ACHN (cell line): Measurements from ENCODE around the gene FMN1.

ENCODE experiments used
- DNase-seq: peaks from one replicate; pipeline ENCODE4 v3.0.0-alpha.2; 2015
- in situ Hi-C: cut with HindIII; loops from 2 replicates; pipeline ENCODE4 v1.10.0; 2017; ENCODE audit warnings: low sequenced_read_pairs, low pct_ligation_motif_present, low pct_unique_long_range_greater_than_20kb

The FMN1 gene

DNA sequence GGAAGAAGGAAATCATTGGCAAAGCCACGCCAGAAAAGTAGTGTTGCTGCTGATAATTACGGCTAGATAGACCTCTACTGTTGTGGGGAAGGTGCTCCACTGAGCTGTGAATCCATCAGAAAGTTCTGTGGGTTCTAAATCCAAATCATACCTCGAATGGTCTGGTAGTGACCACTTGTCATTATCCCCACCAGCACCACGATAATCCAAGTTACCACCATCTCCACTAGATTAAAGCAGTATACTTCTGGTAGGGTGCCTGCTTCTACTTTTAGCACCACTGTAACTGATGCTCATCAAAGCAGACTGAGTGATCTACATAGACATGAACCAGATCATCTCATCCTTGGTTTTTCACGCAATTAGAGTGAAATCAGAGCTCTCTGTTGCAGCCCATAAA is 185.5 kb downstream of the FMN1 start:
- no peak for DNase-seq
- in situ Hi-C loops = no loop called here

DNA sequence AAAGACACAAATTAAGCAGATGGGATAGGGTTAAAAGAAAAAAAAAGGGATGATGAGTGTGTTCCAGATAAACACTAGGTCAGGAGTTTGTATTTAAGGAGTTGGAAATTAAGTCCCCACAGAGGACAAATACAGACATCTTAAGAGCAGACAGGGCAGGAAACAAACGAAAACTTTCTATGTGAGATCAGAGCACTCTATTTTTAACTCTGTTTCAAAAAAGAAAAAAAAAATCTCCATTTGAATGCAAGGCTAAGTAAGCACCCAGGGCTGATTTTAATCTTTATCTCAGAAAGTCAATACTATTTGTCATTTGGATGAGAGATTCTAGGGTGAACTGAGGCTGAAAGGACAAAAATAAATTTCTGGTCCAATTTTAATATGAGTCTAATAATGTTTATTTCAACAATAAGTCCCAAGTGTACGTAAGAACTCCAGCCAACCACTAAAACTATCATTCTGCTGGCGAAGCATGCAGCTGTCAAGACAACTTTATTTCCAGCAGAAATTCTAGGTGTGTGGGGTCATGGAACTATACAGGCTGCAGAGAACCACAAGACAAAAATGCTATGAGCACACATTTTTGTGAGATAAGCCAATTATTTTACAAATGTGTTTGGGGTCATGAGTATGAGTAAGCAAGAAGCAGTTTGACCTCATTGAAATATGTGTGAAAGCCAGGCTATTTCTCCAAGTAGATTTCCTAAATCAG is 186.1 kb downstream of the FMN1 start:
- DNase-seq = no peak
- in situ Hi-C loops = no loop called here

DNA sequence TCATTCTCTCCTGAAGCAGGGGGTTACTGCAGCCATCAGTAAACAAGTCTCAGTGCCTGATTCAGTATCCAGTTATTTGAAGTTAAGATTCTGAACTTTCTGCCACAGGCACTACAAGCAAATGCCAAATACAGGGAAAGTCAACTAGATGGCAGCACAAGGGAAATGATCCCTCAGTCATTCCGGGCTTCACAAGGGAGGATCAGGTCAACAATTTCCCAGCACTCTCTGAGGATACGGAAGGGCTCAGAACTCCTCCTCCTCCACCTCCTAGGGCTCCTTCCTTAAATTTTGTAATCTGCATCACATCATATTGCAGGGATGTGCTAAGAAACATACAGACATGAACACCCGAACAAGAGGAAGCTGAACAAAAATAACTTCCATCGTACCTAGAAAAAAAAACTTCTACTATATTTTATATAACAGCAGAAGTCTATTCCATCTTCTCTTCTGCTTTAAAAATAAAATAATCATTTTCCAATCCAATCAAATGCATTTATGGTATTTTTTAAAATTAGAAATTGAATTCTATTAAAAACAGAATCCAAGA is 187.1 kb downstream of the FMN1 start:
- in situ Hi-C loops = no loop called here
- DNase-seq = peak; percentile 13

DNA sequence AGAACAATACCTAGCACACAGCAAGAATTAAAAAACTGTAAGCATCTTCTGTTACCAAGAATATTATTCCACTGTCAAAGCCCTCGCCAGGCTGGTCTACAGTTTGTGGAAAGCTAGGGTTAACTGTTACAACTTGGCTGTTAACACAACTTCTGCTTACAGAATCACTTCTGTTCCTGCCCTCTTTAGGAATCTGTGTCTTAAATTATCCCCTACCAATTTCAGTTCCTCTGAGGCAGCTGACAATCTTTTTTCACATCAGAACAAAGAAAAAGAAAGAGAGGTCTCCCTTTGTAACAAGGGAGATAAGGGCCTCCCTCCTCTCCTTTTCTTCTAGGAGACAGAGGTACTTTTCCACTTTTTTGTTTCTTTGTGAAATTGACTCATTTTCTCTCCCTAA is 188.9 kb downstream of the FMN1 start:
- DNase-seq = no peak
- in situ Hi-C loops = no loop called here

DNA sequence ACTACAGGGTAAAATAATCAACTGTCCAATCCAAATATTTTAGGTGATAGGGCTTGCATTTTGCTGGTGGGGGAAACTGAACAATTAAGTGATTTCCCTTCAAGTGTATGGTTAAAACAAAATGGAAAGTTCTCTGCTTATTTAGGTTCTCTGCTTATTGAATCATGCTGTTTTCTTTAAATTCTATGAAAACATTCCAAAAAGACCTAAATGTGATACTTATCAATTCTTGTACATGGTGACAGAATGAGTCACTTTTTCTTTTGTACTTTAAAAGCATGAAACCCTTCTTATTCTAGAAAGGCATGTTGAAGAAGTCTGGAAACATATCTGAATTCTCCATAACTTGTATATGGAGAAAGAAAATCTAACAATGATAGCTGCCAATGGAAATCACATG is 192.6 kb downstream of the FMN1 start:
- no peak for DNase-seq
- in situ Hi-C loops = no loop called here

DNA sequence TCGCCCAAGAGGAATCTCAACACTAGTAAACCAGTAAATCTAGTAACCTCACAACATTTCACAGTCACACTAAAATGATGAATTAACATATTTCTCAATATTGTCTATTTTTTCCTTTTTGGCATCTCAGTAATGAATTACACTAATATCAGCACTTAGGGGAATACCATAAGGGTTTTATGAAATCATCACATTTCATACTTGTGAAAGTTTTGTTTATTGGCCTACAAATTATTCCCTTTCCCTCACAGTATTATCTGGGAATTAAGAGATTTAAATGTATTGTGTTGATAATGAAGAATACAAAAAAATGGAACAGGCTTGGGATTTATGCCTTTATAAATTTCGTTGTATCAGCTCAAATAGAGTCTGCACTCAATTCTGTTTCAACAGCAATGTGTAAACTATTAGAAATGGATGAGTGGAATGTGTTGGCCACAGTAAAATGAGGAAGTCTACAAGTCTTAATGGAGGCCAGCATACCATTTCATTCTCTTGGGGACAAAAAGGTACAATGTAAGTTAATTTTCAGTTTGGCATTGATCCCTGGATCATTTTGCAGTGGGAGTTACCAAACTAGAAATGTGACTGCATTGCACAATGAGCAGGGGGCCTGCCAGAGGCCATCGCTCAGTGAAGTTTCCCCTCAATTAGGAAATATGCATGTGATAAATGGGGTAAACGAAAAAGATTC is 195.4 kb downstream of the FMN1 start:
- in situ Hi-C loops = loop anchor here (25.0 kb wide), 1 partner anchor 162 kb away; no protein-coding TSS in a partner anchor
- no peak for DNase-seq

- in situ Hi-C loops = loop anchor here (25.0 kb wide), 1 partner anchor 161 kb away; no protein-coding TSS in a partner anchor
- DNase-seq = no peak
Observed at GRCh38 chr15:32998182-32998581, 196.3 kb downstream of the FMN1 start.

DNA sequence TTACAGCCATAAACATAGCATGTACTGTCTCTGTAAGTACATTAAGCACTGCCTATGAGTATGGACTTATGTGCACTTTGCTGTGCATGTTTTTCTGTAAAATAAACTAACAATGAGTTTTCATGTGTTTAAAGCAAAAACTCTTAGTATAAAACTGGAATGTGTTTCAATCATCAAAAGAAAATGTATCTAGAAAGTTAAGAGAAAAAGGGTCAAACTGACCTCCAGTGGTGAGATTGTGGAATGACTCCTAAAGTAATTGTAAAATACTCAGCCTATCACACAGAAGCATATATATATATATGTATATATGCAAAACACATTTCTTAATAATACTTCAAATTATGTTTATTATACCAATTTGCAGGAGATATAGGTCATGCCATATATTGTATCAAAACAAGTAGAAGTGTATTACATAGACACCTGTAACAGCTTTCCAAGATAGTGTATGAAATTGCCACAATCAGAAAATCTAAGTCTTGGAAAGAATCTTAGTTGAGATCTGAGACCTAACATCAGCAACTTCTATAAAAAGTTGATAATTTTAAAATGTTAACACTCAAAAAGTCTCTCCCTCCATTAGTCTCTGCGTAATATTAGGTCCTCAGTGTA is 199.6 kb downstream of the FMN1 start:
- DNase-seq = peak; percentile 41
- in situ Hi-C loops = loop anchor here (25.0 kb wide), 1 partner anchor 158 kb away; no protein-coding TSS in a partner anchor

DNA sequence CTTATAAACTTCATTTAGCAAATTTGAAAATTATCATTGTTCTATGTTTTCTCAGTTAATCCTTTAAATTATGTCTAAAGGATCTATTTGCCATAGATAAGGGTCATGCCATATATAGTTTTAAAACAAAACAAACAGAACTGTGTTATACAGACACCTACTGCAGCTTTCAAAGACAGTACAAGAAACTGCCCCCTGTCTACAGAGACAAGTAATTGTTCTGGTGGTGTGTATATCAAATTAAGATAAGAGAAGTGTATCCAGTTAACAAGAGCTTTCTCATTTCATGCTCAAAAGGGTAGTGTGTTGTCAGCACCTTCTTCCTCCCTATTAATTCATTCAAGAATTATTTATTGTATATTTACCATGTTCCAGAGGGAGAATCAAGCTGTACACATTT is 201.2 kb downstream of the FMN1 start:
- in situ Hi-C loops = loop anchor here (25.0 kb wide), 1 partner anchor 156 kb away; no protein-coding TSS in a partner anchor
- peak; percentile 23 for DNase-seq

GRCh38 chr15:32991619-32992111 is 202.8 kb downstream of the FMN1 start:
- in situ Hi-C loops = loop anchor here (25.0 kb wide), 1 partner anchor 154 kb away; no protein-coding TSS in a partner anchor

DNA sequence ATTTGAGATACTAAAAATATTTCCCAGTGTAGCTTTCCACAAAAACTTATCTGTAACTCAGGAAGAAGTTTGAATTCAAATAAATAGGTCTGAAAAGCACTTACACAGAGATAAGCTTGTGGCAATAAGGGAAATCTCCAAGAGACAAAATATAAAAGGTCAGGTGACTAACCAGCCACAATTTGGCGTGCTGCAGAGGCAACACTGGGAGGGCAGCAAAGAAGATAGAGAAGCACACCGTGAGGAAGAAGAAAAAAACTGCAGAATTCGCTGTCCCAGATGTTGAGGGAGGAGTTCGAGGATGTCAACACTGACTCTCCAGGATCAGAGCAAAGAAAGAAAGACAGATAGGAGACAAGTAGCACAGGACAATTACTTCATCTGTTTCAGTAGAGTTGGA is 204.4 kb downstream of the FMN1 start:
- no peak for DNase-seq
- in situ Hi-C loops = loop anchor here (25.0 kb wide), 1 partner anchor 153 kb away; no protein-coding TSS in a partner anchor

More at GRCh38 chr15:32991619-32992111, 202.8 kb downstream of the FMN1 start:
- DNase-seq = no peak

DNA sequence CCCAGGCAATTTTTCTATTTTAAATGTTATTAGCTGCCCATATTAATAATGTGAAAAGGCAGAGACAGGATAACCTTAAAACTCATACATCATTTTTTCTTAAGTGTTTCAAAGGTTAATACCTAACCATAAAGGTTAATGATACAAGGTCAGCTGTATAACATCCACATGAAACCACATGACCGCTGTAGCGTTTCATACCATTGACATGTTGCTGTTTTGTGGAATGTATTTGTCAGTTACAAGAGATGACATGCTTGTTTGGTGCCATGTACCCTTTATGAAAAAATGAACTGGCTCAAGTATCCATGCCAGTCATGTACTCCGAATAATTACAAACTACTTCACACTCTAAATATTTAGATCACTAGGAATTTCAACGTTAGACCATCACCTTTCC is 207.4 kb downstream of the FMN1 start:
- DNase-seq = peak; percentile 54
- in situ Hi-C loops = loop anchor here (25.0 kb wide), 1 partner anchor 150 kb away; no protein-coding TSS in a partner anchor

DNA sequence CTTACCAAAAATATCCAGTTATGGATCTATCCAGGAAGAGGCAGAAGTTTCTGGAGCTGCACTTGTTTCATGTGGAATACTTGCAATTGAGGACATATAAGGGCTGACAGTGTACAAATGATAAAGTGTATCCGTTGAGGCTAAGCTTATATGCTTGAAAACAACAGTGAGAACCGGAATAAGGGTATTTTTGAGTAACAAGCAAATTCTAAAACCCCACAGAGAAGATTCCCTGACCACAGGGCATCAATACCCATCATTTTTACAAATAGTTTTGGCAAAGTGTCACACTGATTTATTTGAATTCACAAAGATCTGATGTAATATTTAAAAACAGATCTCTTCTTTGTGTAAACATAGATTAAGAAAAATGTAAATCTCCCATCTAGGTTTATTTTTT is 208.4 kb downstream of the FMN1 start:
- in situ Hi-C loops = loop anchor here (25.0 kb wide), 1 partner anchor 149 kb away; no protein-coding TSS in a partner anchor
- no peak for DNase-seq

- DNase-seq = no peak
- in situ Hi-C loops = loop anchor here (25.0 kb wide), 1 partner anchor 146 kb away; no protein-coding TSS in a partner anchor
Observed at GRCh38 chr15:32983679-32984078, 210.8 kb downstream of the FMN1 start.

- DNase-seq = no peak
- in situ Hi-C loops = loop anchor here (25.0 kb wide), 1 partner anchor 145 kb away; no protein-coding TSS in a partner anchor
Observed at GRCh38 chr15:32982001-32982400, 212.5 kb downstream of the FMN1 start.

DNA sequence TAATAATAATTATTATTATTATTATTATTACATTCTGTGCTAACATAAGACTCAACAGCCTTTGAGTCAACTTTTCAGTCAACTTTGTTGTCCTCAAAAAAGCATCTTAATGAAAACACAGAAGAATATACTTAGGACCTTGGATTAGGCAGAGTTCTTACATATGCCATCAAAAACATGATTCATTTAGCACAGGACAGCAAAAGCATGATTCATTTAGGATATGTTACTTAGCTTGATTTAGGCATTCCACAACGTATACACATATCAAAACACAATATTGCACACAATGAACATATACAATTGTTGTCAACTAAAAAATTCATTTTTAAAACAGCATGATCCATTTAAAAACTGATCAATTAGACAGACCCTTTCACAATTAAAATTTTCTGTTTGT is 213.0 kb downstream of the FMN1 start:
- in situ Hi-C loops = loop anchor here (25.0 kb wide), 1 partner anchor 144 kb away; no protein-coding TSS in a partner anchor
- DNase-seq = no peak

- in situ Hi-C loops = loop anchor here (25.0 kb wide), 1 partner anchor 142 kb away; no protein-coding TSS in a partner anchor
- no peak for DNase-seq
Observed at GRCh38 chr15:32979710-32980109, 214.8 kb downstream of the FMN1 start.

DNA sequence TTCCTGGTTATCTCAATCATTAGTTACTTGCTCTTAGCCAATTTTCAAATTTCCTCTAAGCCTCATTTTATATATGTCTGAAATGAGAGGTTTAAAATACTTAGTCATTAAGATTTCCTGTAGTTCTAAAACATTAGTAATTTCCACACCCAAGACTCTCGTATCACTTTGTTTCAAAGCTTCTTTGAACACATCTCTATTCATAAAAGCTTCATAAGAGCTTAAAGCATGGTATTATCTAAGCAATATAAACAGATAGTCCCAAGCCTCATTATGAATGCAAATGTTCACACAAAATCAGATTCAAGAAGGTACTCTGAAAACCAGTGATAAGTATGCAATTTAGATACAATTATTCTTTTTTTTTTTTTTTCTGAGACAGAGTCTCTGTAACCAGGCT is 217.0 kb downstream of the FMN1 start:
- in situ Hi-C loops = loop anchor here (25.0 kb wide), 1 partner anchor 140 kb away; no protein-coding TSS in a partner anchor
- no peak for DNase-seq
